GM19025 (cell line): ENCODE data around the gene CPOX.
A peak's percentile ranks its signal among the peaks of the same experiment; 100 is the strongest.

Experiments used
- ATAC-seq: cut with Tn5 transposase; IDR thresholded peaks from one replicate; pipeline ENCODE4 v1.9.1; 2021; ENCODE audit warnings: mild to moderate bottlenecking, low read depth, moderate library complexity; ENCODE audit not compliant: unreplicated experiment

Gene CPOX

DNA sequence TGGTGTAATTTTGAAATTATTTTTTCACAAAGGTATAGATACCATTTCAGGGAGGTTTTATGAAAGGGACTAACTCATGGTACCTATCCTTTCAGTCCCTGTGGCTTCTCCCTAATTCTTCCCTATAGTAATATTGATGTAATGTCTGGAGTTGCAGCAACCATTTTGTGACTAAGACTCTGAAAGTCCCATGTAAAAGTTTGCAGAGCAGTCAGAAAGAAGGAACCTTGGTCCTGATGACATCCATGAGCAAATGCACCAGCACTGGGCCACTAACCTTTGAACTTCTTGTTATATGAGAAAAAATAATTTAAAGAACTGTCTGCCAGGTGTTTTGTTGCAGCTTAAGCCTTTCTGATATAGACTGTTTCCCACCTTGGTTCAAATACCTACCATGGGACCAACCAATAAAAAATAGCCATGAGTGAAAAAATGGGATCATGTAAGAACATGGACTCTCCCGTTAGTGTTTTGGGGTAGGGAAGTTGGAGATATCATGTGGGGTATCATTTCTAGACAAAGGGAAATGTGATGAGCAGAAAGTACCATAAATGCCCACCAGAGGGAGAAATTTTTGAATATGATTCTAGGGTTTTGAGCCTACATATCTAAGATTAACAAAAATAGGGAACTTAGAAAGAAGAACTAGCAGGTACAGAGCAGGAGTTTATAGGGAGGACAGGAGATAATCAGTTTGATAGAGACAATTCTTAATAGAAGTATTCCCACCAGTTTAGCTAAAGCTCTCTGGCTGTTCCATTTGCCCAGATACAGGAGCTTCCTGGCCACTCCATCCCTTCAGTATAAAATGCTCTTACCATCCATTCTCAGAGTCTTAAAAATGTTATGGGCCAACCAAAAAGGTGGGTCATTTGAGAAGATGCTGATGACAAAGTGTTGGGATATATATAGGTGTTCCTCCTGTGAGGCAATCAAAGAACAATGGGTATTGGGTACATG is 3.4 kb upstream of the CPOX start:
- ATAC-seq = no peak

- no peak for ATAC-seq
Observed at GRCh38 chr3:98596087-98596486, 2.7 kb upstream of the CPOX start.

- no peak for ATAC-seq
Observed at GRCh38 chr3:98594628-98595324, 1.4 kb upstream of the CPOX start.

DNA sequence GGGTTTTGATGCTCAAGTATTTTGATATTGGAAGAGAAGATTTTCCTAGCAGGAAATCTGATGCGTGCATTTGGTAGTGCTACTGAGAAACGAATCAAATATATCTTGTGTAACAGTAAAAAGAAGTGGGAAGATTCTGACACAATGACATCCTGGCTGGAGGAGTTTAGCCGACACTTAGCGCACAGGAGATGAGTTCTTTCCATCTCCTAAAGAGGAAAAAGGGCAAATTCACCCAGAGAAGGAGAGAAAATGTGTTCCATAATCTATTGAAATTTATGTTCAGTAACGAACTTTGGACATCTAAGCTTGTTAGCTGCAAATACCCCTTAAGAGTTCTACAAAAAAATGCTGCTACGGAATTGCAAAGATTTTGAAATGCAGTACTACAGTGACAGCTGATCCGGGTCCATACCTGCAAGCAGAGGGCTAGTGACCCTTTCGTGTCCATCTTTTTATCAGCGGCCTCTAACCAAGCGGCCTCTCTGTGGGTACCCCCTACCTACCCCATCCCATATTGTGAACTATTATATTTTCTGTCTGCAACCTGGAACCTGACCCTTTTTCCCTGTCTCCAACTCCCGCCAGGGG is 971 bp downstream of the CPOX start:
- no peak for ATAC-seq

- no peak for ATAC-seq
Observed at GRCh38 chr3:98589331-98590036, 3.9 kb downstream of the CPOX start.

DNA sequence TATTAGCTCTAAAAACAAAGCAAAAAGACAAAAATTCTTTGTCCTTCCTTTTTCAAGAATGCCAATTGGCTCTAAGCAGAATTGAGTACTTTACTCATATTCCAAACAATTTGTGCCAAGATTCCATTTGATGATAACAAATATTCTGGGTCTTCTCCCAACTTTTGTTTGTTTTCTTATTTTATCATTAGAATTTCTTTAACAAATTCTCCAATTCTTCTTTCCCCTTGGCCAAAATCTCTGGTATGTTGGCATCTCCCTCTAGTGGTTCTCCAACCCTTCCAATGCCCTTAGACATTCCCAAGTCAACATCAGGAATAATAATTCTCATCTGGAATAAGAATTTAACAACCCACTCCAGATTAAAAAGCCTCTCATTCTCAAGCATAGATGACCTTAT is 5.3 kb downstream of the CPOX start:
- ATAC-seq = no peak

DNA sequence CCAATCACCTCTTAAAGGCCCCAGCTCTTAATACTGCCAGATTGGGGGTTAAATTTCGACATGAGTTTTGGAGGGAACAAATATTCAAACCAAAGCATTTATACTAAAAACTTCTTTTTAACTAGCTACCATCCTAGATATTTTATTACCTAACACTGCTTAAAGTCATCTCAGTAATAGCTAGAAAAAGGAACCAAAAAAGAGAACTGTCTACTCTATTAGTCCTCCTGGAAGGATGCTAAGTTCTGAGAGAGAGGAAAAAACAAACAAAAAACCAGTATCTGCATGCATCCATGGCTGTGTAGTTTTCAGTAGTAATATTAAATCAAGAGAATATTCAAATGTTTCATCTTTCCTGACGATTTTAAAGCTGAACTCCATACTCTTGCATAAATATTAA is 5.8 kb downstream of the CPOX start:
- no peak for ATAC-seq

DNA sequence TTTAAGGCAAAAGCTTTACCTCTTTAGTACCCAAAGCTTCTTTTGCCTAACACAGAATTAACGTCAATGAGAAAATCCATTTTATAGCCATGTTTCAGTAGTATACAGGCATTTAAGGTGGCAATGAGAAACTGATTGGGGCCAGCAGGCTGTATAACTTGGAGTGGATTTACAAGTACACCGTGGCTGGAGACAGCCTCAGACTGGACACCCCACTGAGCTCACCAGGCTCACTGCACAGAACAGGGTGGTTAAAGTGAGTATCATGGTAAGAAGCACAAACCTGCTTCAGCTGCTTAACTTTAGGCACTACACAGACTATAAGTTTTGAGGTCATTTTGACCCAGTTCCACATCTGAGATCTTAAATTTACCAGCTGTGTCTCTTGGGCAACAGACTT is 8.9 kb downstream of the CPOX start:
- no peak for ATAC-seq

DNA sequence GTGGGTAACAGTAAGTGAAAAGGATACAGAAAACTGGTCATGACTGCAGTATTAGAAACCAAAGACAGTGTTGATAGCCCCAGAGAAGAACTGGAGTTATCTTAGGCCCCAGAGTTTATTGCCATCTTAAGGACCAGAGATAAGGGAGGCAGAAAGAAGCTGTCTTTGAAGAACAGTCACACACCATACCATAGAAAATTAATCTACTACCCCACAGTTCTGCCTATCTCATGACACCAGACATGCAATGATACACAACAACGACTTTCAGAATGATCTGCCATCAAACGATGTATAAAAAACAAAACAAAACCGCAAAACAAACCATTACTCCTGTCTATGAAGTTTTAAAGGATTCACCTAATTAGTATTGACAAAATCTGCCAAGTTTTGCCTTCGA is 9.6 kb downstream of the CPOX start:
- no peak for ATAC-seq

GRCh38 chr3:98582042-98582441 is 11.4 kb downstream of the CPOX start:
- no peak for ATAC-seq

GRCh38 chr3:98581474-98581873 is 11.9 kb downstream of the CPOX start:
- no peak for ATAC-seq

DNA sequence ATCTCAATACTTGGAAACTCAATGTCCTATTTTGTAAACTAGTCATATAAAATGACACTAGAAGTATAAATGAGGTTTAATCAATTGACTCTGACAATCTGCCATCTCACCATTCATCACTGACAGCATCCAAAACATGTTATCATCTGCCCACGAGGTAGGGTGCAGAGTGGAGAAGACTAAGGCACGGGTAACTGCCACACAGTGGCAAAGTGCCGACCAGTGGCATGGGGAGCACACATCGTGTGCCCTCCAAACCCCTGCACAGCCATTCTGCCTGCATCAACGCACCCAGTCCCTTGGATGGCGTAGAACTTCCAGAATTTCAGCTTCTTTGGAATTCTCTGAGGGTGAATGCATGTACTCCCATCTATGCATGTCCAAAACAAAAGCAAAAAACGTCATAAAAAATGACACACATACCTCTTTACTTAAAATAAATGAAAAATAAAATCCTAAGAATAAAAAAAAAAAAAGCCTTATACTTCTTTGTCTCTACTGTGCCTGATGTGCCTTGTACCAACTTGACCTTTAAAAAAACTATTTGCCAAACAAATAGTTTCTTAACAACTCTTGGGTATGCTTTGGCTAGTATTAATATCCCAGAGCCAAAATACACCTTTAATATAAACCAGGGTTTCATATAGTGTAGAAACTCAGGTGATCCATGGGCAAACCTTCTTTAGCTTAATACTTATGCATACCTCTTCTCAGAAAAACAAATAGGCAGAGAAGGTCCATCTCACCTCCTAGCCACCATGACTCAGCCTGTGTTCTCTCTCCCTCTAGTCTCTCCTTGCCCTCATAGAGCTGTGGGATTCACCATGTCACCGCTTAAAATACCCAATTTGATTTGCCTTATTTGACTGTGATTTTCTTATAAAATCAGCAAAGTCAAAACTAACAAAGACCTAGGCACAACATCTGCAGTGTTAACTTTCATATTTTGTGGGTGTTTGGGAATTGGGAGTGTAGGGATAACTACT is 12.7 kb downstream of the CPOX start:
- ATAC-seq = no peak

DNA sequence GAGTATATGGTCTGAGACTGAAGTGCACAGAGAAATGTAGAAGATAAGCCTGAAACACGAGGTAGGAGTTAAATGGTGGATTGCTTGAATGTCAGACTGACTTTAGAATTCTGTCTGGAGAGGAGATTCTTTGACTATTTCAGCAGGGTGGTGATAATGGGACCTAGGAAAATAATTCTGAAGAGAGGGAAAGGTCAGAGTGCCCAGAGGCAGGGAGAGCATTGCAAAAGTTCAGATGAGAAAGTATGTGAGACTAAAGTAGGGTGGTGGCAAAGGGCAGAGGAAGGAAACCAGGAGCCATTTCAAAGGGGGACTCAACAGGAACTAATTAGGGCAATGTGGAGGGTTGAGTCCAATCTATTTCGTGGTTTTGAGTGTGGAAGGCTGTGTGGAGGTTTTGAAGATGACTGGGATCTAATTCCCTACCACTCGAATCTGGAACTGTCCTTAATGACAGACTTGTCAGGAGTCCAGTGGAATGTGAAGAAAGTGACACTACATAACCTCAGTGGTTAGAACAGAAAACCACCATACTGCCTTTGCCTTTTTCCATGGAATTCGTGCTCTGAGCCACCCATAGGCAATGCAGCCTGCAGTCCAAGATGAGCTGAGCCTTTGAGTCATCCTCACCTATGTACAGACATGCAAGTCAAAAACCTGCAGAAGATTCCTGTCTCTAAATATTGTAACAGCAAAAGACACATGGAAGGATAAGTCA is 16.1 kb downstream of the CPOX start:
- no peak for ATAC-seq

- no peak for ATAC-seq
Observed at GRCh38 chr3:98574132-98574531, 19.3 kb downstream of the CPOX start.

GRCh38 chr3:98573181-98573728 is 20.2 kb downstream of the CPOX start:
- ATAC-seq = peak; percentile 51

- ATAC-seq = no peak
Observed at GRCh38 chr3:98568402-98568801, 25.0 kb downstream of the CPOX start.

GRCh38 chr3:98567666-98568270 is 25.6 kb downstream of the CPOX start:
- peak; percentile 25 for ATAC-seq

- no peak for ATAC-seq
Observed at GRCh38 chr3:98565843-98566242, 27.6 kb downstream of the CPOX start.
